ENCODE results near the gene INTS3. TPM values are rescaled to one million over a fixed set of nuclear protein-coding genes. Genes with fewer than 3 reads are reported as not detected.

INTS3 gene
- total and polyA plus RNA-seq, 2 of the 8 experiments (the other 6 are each of a cell fraction or from before 2014, with no cell fraction given) = 66.8 to 93.2 TPM

DNA sequence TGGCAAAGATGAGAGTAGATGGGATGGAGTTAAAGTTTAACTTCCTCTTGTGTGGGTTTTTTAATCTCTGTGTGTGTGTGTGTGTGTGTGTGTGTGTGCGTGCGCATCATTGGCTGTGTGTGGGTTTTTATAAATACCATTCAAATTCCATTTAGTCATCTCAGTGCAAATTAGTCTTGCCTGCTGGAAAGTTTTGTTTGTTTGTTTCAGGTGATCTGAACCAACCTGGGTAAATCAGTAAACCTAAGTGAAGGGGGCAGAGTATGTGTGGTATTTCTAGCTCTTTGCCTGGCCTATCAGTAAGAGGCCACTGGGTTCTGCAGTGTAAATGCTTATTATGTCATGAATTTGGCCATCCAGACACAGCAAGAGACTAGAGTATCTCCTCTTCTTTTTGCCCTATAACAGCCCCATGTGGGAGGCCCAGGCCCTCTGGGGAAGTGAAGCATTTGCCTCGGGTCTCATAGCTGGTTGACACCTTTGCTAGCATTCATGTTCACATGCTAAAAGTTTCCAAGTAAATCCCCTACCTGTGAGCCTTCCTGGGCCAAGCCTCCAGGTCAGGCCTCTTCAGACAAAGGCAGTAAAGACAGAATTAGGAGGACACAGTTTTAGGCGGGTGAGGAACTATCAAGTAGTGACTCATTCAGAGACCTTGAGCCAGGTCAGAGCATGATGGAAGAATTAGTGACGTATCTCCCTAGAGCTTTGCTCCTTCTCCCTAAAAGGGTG is 14.7 kb downstream of the INTS3 start (continued):
- TF ChIP-seq CHD7 (IDR thresholded peaks at IDR 0.05; ENCODE audit: insufficient replicate concordance, low read length) (no peak), PHF8 (conservative IDR thresholded peaks at IDR 0.05; ENCODE audit: low read depth, low read length) (no peak), ATF3 (IDR thresholded peaks at IDR 0.05; ENCODE audit: insufficient read depth, low read depth, low read length) (no peak), YY1 (IDR thresholded peaks at IDR 0.05; ENCODE audit: low read depth, low read length) (no peak)

Data from H1 (cell line).